HG03469 (cell line): ENCODE results near the gene SHQ1.
"Not testable (repeated sequence)": the region's sequence is repeated elsewhere in the genome, so short reads cannot be mapped to it uniquely, and the experiment has no call there.

Experiments
- ATAC-seq: cut with Tn5 transposase; IDR thresholded peaks from one replicate; pipeline ENCODE4 v1.9.1; 2021; ENCODE audit warnings: mild to moderate bottlenecking, moderate library complexity, moderate number of reproducible peaks; ENCODE audit not compliant: unreplicated experiment

SHQ1 gene

DNA sequence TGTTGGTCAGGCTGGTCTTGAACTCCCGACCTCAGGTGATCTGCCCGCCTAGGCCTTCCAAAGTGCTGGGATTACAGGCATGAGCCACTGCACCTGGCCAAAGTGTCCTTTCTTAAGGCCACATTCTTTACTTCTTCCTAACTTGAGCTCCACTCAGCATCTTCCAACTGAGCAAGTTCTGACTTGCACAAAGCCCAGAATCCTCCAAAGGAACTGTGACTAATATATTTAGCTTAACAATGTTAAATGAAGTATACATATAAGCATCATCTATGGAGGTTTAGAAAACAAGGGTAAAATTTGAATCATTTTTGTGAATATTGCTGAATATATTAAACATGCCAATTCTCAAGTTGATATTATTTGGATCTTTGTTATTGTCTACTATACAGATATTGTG, 93.7 kb downstream of the SHQ1 start:
- ATAC-seq, result no peak

DNA sequence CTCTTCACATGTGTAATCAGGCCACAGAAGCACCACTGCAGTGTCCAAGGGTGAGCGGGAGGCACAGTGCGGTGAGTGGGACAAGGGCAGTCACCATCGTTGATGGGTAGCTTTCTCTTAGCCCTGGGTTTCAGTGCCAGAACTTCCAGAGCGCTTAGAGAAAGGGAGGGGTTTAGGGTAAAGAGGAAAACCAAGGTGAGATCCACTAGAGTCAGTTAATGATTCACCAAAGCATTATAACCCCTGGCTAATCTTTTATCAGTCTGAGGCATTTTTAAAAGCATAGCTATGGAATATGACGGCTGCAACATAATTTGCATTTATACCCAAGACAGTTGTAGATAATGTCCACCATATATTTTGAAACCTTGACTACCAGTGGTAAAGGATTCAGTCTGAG, 94.8 kb downstream of the SHQ1 start:
- no peak for ATAC-seq

DNA sequence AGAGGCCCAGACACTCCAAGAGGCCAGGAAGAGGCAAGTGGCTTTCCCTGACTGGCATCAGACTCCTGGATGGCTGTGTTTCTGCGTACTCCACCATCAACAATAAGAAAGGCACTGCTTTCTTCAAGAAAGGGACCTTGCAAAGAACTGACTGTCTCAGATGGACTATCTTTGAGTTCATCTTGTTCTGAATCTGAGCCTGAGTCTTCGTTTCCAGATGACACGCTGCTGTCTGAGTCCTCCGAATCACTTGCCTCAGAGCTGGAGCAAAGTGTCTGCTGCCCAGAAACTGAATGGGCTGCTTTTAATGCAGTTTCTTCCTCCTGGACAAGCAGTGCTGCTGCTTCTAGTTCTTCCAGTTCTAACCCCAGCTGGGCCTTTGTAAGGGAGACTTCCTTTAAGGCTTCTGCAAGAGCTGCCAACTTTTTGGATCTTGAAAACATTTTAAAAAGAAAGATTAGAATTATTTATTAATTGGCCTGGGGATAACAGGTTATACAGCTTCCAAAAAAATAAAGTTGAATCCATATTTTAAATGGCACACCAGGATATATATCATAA, 97.8 kb downstream of the SHQ1 start:
- no peak for ATAC-seq

DNA sequence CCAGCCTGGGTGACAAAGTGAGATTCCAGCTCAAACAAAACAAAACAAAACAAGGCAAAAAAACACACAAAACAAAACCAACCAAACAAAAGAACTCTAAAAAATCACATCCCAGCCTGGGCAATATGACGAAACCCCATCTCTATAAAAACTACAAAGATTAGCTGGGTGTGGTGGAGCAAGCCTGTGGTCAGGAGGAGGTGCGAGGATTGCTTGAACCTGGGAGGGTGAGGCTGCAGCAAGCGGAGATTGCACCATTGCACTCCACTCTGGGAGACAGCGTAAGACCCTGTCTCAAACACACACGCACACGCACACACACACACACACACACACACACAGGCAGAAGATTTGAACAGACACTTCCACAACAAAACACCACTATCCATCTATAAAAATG, 99.6 kb downstream of the SHQ1 start:
- ATAC-seq, result no peak

DNA sequence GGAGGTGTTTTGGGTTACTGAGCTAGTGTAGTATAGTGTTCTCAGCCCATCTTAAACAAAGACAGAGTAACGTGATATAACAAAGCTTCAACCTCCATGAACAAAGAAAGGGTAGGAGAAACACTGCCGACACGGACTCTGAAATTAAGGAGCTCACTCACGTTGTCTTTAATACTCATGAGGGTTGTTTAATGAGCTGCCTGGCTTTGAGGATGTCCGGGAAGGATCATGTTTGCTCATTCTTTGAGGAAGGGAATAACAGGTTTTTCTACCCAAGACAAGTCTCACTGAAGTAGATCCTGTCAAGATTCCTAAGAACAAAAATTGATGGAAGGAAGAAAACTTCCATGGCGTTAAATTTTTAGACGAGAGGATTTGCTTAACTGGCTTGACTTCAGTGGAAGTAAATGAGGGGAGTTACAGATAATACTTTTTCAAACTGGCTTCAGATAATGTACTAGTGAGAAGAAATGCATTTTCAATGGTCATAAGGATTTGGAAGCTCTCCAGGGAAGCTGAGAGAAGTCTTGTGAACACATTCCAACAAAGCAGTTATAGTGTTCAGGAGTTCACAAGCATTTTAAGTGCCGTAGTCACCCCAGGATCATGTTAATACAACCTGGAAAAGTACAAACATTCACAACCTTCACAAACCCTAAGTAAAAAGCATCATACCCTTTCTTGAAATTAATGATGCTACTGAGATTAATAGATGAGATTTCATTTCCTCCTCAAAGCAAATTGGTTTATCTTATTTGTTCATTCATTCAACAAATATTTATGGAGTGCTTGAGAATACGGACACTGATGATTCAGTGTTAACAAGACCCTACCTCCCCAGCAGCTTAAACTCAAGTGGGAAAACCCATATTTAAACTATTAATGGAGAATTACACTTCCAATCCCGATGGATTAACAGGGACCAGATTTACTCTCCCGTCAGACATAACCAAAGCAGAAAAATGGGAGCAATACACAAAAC, 101.5 kb downstream of the SHQ1 start:
- ATAC-seq, result no peak

DNA sequence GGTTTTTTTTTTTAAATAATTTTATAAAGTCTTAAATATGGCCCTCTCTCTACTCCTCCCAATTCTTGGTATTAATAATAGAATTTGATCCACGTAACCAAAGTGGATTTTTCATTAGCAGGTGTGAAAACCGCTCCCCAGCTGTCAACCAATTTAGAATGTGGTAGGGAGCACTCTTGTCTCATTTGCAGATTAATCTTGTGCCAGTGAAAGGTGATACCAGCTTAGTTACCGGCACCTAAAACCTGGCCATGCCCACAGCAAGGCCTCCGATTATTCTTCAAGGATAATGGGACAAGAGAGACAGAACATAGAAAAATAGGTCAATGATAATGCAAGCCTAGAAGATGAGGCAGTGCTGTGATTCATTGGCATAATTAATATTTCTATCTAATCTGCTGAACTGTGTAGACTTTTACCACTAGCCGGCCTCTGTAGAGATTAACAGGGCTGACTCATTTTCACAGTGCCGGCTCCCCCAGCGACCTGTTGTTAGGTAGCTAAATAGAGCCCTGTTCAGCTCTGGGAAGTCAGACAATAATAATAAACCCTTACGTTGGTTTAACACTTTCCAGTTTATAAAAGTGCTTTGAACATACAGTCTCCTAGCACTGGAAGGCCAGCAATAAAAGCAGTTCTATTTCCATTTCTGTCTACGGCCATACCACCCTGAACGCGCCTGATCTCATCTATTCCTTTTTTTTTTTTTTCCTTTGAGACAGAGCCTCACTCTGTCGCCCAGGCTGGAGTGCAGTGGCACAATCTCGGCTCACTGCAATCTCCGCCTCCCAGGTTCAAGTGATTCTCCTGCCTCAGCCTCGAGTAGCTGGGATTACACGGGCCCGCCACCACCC, 102.9 kb downstream of the SHQ1 start:
- ATAC-seq, result no peak

DNA sequence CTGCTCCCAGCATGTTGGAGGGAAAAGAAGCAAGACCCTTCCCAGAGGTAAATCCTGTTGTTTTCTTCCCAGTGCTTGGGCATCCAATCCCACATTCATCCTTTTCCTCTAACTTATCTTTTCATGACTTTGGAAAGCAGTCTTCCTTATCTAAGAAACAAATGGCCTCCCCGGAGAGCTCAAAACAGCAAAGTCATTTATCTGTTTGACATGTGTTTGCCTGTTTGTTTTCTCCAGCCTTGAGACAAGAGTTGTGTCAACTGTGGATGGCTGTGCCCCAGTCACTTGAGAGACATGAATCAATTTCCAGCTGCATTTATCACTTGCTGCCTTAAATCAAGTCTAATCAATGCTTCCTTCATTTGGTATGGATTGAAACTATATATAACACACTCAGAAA, 103.9 kb downstream of the SHQ1 start:
- ATAC-seq, result no peak

DNA sequence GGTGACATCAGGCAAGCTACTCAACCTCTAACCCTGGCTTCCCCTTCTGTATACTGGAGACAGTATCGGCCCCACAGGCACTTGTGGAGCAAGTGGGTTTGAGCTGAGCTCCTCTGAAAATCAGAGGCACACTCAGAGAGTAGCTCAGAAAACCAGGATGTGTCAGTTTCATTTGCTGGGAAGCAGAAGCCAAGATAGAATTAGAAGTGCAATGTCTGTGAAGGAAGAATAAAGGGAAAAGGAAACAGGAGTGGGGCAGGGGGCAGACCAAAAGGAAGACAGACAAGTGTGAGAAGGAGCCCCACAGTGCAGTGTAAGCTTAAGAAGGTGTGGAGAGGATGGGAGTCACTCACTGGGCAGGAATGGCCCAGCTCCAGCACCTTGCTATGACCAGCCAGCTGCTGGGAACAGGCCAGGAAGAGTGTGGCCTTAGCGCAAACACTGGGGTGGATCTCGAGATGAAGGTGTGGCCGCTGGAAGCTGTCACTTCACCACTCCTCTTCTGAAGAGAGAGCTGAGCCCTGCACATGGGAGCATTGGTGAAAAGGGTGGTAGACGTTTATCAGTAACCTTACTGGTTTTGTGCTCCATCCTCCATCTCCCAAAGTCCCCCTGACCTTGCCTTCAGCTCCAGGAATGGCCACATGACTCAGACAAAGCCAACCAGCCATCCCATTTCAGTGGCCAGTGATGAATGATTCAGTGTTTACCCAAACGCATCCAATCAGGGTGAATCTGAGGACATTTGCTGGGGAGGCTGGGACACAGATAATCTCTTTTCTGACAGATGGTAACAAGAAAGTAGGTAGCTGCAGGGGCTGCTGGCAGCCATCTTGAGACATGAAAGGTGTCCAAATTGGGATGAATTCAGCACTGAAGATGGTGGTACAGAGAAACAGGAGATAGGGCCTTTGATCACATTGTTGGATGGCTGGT, 108.4 kb downstream of the SHQ1 start:
- ATAC-seq, result no peak

DNA sequence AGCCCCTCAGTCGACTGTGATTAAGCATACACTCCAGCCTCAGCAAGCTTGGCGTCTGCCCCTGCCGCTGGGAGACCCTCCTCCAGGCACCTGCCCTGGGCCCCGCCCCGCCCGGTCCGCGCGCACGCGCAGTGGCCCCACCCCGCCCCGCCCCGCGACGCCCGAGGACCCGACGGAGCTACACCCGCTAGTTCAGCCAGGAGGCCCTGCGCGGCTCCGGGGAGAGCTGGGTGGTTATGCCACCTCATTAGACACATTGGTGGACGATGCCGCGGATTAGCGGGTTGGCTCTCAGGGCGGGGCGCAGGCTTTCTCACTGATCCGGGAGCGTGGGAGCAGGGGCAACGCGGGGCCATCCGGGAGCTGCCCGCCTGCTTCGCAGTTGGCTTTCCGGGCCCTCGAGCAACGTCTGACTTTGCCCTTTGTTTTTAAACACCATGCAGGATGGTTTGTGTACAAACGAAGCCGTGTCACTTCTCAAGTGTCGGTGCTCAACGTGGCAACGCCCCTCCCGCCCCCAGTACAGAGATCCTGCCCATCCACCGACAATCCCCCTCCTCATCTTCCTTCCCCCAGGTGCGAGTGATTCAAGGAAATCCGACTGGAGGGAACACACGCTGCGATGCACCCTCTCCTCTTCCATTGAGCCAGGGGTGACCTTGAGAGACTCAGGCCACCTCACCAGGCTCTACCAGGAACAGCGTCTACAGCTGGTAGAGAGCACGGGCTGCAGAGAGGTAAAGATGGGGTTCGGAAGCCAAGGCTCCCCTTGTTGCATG, 109.3 kb downstream of the SHQ1 start:
- no peak for ATAC-seq

DNA sequence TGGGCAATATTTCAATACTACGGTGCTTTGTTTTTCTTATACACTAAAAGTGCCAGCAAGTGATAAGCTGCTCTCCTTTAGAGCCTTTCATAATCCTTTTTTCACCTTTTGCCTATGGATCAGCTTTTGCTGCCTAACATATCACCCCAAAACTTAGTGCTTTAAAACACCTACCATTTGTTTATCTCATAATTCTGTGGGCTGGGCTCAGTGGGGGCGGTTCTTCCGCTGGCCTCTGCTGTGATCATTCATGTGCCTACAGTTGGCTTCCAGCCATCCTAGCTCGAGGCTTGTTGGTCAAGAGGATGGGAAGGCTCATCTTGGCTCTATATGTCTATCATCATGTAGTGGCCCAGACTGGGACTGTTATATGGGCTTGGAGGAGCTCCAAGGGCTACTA, 113.2 kb downstream of the SHQ1 start:
- not testable (repeated sequence) for ATAC-seq

DNA sequence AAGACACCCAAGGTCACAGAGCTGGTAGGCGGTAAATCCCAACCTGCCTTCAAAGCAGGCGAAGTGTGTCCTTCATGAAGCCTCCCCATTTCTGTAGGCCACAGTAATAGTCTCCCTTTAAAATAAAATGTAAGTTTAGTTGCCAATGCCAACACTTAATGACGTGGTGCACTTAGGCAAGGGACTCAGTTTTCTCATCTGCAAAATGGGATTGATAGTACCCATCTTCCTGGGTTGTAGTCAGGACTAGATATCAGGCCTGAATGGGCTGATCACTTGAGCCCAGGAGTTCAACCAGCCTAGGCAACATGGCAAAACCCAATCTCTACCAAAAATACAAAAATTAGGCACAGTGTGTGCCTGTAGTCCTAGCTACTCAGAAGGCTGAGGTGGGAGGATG, 114.6 kb downstream of the SHQ1 start:
- no peak for ATAC-seq

DNA sequence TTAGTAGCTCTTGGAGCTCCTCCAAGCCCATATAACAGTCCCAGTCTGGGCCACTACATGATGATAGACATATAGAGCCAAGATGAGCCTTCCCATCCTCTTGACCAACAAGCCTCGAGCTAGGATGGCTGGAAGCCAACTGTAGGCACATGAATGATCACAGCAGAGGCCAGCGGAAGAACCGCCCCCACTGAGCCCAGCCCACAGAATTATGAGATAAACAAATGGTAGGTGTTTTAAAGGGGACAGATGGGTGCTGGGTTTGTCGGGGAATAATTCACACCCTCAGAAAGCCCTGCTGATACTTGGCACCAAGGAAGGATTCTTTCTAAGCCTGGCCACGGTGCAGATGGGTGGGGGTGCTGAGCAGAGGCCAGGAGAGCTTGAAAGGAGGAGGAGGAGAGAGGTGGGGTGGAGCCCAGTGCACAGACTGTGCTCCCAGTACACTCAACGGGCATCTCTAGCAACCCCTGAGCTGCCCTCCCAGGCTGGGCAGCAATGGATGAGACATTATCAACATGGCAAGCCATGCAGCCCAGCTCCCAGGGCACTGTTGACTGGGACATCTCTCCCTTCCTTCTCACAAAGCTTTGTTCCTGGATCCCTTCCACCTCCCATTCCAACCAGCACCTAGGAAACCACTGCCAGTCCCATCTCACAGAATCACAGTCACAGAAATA, 115.4 kb downstream of the SHQ1 start:
- ATAC-seq, result not testable (repeated sequence)

DNA sequence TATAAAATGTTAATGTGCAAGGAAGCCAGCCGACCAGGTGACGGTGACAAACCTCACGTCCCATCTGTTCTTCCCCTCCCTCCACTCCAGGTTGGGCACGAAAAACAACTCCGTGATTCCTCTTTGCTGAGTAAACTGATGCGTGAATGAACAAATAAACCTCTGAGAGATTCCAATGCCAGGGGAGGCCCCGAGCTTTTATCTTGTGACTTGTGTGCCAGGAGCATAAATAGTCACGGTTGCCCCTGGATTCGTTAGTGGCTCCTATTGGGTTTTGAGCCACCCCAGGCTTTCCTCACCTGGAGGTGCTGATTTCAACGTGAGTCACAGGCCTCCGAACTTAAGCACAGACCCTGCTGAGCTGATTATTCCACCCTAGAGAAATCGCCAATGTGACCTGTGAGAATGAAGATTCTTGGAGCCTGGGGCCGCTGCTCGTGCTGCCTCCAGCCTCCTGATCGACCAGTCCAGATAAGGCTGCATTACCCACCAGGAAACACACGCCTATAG, 119.2 kb downstream of the SHQ1 start:
- ATAC-seq, result no peak

DNA sequence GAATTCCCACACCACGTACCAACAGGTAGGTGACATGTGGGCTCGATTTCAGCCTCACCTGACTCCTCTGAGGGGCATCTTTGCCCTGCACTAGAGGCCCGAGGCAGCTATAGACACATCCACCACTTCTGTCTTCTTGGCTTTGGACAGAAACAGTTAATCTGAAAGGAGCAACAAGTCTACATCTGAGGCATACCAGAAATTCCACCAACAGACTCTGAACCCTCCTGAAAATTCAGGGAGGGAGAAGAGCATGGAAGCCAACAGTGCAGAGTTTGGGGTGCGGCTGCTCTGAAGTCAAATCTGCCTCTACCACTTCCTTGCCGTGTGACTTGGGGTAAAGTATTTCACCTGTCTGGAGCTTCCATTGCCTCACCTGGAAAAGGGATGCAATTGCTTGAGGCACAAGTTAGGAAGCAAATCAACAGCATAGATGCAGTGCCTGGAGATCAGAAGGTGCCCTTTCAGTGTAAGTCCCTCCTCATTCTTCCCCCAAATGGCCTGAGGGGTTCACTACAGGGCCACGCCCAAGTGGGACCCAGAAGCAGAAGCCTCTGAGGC, 119.8 kb downstream of the SHQ1 start:
- no peak for ATAC-seq

DNA sequence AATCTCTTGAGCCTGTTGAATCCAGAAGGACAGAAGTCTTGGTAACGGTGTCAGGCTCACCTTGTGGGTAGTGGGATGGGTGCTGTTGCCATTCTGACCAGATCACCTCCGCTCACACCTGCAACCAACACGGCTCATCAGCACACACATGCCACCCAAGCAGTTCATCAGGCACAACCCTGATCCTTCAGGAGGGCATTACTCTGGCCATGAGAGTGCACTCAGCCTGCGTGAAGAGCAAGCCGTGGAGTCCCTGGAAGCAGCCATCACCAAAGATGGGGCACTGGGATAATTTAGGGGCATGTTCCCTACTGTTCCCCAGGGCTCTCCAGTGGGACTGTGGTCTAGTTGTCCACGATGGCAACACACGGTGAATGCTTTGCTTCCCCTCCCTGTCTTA, 120.5 kb downstream of the SHQ1 start:
- ATAC-seq, result no peak

DNA sequence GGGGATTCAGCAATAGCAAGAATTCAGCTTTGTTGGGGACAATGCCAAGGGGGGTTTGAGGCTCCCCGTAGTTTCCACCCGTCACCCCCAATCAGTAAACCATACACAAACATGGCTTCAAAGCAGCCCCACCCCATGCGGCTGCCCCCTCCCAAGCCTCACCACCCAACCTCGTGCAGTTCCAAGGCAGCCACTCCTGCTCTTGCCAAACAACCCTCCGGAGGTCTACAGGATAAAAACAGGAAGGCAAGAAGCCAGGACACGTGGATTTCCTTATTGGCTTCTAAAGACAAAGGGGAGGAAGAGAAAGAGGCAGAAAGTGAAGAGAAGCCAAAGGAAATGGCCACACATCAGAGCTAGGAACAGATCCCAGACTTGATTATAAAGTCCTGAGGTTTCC, 121.1 kb downstream of the SHQ1 start:
- ATAC-seq, result no peak

DNA sequence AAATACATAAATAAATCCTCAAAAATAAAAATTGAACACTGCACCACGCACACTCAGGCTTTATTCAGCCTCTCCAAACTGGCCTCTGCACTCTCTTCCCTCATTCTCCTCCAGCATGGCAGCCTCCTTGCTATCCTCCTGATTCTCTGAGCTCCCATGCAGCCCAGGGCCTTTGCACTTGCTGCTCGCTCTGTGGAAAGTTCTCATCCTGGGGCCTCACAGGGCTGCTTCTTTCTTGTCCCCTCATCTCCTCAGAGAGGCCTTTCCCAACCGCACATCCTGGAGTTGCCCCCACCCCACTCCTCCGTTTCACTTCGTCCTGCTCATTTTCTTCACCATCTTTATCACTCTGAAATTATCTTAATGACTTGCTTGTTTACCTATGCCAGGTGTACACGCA, 123.0 kb downstream of the SHQ1 start:
- ATAC-seq, result no peak

DNA sequence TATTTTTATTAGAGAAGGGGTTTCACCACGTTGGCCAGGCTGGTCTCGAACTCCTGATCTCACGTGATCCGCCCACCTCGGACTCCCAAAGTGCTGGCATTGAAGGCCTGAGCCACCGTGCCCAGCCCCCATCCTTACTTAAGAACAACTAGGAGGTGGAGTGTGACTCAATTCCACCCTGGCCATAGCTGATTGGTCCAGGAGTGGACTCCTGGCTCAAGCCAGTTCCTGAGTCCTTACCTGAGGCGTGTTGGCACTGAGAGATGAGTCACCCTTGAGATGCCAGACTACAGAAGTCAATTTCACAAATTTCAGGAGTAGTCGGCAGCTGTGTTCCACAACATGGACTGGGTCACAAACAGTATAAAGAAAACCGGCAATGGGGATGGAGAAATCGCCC, 124.2 kb downstream of the SHQ1 start:
- ATAC-seq, result no peak
